Measurements from ENCODE around the gene TPCN2. TPM values are rescaled to one million over a fixed set of nuclear protein-coding genes. Genes with fewer than 3 reads are reported as not detected.

Gene TPCN2
- total and polyA plus RNA-seq, 9 donors: 6.4 to 9.9 (median 7.6) TPM

DNA sequence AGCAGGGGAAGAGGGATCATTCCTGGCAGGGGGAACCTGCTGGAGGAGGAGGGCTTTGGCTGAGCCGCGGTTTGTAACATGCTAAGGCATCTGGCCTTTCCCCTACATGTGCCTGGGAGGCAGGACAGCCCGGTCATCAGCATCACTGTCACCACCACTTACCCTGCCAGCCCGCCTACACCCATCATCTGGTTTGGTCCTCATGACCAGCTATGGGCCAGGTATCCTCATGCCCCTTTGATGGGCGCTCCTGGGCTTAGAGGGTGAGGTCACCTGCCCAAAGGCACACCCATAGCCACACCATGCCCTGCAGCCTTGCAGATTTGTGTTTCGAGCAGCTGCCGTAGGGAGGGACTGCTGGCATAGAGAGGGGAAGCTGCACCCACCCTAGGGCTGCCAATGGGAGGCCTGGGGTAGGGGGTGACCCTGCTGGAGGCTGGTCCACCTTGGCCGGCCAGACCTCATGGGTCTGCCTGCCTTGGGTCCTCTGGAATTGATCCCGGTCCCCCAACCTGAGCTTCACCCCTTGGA, 38.3 kb upstream of the TPCN2 start:
- H3K27me3 ChIP-seq (ENCODE audit: control insufficient read depth, insufficient read depth, low read length): peaks cover 41% of the 10 kb centered on the region
- peak overlapping the region; percentile 48 for H3K4me3 ChIP-seq (ENCODE audit: low read length)
- H3K4me1 ChIP-seq (ENCODE audit: control insufficient read depth, insufficient read depth, low read length): peaks cover 79% of the 10 kb centered on the region
- H3K36me3 ChIP-seq (ENCODE audit: control insufficient read depth, insufficient read depth, low read length): peaks cover 18% of the 10 kb centered on the region
- peak overlapping the region; percentile 73 for H3K27ac ChIP-seq (ENCODE audit: low read length)
- WGBS (ENCODE audit: insufficient coverage): 41% methylated on average over 3 of the region's 9 CpGs
- DNase-seq: no peak
- H3K9me3 ChIP-seq (replicated peaks; ENCODE audit: control insufficient read depth, low read depth, low read length): no peaks in the 10 kb centered on the region

DNA sequence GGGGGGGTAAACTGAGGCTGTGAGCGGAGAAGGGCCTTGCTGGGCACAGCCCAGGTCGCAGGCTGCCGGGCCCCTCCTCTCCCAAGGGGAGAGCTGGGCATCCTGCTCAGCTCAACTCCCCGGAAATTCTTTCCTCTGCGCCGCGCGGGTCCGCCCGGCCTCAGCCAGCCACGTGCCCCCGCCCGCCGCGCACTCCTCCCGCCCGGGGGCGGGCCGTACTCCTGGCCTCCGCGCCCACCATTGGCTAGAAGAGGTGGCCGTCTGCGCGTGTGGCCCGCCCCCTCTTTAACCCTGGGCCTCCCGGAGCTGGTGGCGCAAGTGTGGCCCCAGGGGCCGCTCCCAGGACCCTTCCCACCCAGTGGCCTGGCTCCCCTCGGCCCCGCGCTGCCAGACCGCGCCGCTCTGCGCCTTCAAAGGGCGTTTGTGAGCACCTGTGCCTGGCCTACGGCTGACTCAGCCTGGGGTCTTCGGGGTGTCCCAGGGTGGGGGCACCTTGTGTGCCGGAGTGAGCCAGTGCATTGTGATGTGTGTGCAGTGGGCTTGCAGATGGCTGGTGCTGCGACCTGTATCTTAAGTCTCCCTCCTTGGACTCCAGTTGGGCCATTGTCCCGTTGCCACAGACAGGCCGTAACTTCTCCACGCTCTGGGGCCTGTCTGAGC, 37.6 kb upstream of the TPCN2 start:
- peak; percentile 91 for DNase-seq
- Histone ChIP-seq H3K4me1 (ENCODE audit: control insufficient read depth, insufficient read depth, low read length) (peaks cover 76% of the 10 kb centered on the region), H3K9me3 (replicated peaks; ENCODE audit: control insufficient read depth, low read depth, low read length) (no peaks in the 10 kb centered on the region), H3K4me3 (ENCODE audit: low read length) (peak overlapping the region; percentile 67), H3K27ac (ENCODE audit: low read length) (peak overlapping the region; percentile 95), H3K36me3 (ENCODE audit: control insufficient read depth, insufficient read depth, low read length) (peaks cover 16% of the 10 kb centered on the region), H3K27me3 (ENCODE audit: control insufficient read depth, insufficient read depth, low read length) (peaks cover 43% of the 10 kb centered on the region)
- 6% methylated on average over 42 of the region's 43 CpGs for WGBS (ENCODE audit: insufficient coverage)

DNA sequence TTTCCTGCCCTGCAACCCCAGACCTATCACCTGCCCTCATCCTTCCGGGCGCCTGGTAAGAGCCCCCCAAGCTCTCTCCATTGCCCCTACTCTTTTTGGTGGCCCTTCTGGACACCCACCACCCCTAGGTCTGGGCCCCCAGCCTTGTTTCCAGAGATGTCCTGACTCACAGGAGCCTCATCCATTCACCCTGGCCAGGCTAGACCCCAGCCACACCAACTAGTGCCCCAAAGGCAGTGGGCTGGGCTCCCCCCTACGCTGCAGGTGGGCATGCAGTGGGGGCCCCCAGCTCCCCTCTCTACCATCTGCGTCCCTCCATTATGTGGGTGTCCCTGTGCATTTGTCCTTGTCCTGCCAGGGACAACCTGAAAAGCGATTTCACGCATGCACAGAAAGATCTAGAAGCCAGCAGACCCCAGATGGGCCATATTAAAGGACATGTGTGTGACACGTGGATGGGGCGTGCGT, 37.1 kb upstream of the TPCN2 start:
- H3K27ac ChIP-seq (ENCODE audit: low read length): peak overlapping the region; percentile 95
- peaks cover 16% of the 10 kb centered on the region for H3K36me3 ChIP-seq (ENCODE audit: control insufficient read depth, insufficient read depth, low read length)
- WGBS (ENCODE audit: insufficient coverage): 52% methylated on average over 6 of the region's 9 CpGs
- DNase-seq: no peak
- no peaks in the 10 kb centered on the region for H3K9me3 ChIP-seq (replicated peaks; ENCODE audit: control insufficient read depth, low read depth, low read length)
- H3K4me3 ChIP-seq (ENCODE audit: low read length): peak overlapping the region; percentile 67
- H3K4me1 ChIP-seq (ENCODE audit: control insufficient read depth, insufficient read depth, low read length): peaks cover 76% of the 10 kb centered on the region
- H3K27me3 ChIP-seq (ENCODE audit: control insufficient read depth, insufficient read depth, low read length): peaks cover 43% of the 10 kb centered on the region

DNA sequence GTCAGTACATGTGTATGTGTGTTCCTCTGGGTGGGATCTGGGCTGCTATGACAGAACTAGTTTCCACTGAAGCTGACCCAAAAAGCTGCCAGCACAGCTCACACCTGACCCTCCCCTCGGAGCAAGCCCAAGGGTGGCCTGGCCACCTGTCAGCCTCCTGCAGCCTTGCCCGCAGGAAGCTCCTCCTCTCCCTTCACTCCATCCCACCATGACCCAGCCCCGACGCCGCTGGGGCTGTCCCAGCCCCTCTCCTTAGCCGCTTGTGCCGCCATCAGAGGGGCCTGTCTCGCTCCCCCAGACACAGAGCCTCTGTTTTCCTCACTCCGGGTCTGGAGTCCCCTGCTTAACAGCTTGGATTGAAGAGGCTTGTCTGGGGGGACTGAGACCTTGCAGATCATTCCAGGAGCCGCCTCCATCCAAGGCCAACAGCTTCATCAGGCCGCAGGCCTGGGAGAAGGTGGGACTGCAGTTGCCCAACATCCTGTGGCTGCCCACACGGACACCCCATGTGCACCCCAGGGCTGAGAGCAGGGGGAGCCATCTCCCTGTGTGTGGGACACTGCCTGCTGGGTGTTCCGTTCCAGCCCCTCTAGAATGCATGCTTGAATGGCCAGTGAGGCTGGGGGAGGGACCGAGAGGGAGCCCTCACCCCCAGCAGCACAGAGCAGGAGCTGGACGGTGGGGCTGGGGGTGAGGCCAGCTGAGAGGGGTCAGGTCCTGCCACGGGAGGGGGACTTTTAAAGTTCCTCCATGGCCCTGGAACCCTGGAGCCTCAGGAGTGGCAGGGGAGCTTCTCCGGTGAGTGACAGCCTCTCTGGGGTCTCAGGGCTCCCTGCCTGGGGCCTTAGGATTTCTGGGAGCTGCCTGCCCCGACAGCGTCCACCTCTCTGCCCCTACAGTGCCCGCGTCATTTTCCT, 36.4 kb upstream of the TPCN2 start:
- Histone ChIP-seq H3K27me3 (ENCODE audit: control insufficient read depth, insufficient read depth, low read length) (peaks cover 43% of the 10 kb centered on the region), H3K4me1 (ENCODE audit: control insufficient read depth, insufficient read depth, low read length) (peaks cover 76% of the 10 kb centered on the region)
- peak; percentile 60 for DNase-seq

DNA sequence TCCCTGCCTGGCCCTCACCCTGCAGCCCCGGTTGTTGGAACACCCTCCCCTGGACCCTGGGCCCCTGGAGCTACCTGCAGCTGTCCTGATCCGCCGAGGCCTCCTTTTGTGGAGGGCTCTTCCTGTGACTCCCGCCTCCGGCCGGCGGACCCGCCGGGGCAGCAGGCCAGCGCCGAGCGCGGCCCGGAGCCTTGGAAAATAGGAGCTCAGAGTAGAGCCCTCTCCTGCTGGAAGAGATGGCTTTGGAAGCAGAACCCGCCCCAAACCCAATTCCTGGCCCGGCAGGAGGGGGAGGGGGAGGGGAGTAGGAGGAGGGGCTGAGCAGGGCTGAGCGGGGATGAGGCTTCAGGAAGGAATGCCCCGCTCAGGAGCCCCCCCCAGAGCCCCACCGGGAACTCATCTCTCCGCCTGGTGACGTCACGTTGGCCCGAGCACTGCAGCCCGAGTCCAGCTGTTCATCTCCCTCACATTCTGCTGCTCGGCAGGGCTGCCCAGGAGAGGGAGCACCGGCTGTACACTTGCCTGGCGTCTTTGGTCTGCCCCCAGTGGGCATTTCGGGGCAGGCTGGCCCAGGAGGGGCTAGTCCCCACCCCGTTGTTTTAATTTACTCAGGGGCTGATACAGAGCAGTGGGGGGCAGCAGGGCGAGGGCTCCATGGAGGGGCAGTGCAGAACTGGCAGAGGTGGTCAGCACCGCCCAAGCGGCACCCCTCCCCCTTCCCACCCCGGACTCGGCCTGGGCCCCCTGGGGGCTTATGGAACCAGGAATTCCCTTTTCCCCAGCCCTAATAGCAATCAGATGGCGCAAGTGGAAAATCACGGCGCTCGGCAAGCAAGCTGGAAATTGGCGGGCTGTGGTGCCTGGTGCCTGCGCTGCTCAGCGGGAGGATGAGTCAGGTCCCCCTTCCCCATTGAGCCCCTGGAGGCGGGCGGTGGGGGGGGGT, 35.5 kb upstream of the TPCN2 start, which contains the start of gene MRGPRF:
TSS of gene MRGPRF (minus strand) at position 238 of the 943 bp plus-strand sequence. CDS start 3,345 bp downstream, outside the sequence.
- peaks cover 68% of the 10 kb centered on the region for H3K4me1 ChIP-seq (ENCODE audit: control insufficient read depth, insufficient read depth, low read length)
- 0% methylated on average over 27 of the region's 43 CpGs for WGBS (ENCODE audit: insufficient coverage)
- H3K27ac ChIP-seq (ENCODE audit: low read length): peak within 1 kb of the TSS; percentile 95
- H3K27me3 ChIP-seq (ENCODE audit: control insufficient read depth, insufficient read depth, low read length): peaks cover 43% of the 10 kb centered on the region
- H3K36me3 ChIP-seq (ENCODE audit: control insufficient read depth, insufficient read depth, low read length): peaks cover 5% of the 10 kb centered on the region
- peak; percentile 98 for DNase-seq
- H3K9me3 ChIP-seq (replicated peaks; ENCODE audit: control insufficient read depth, low read depth, low read length): no peaks in the 10 kb centered on the region
- peak within 1 kb of the TSS; percentile 67 for H3K4me3 ChIP-seq (ENCODE audit: low read length)

More for the DNA sequence above, 36.4 kb upstream of the TPCN2 start:
- H3K9me3 ChIP-seq (replicated peaks; ENCODE audit: control insufficient read depth, low read depth, low read length): no peaks in the 10 kb centered on the region
- H3K27ac ChIP-seq (ENCODE audit: low read length): peak overlapping the region; percentile 95
- peak overlapping the region; percentile 67 for H3K4me3 ChIP-seq (ENCODE audit: low read length)
- WGBS (ENCODE audit: insufficient coverage): 13% methylated on average over 13 of the region's 21 CpGs
- peaks cover 14% of the 10 kb centered on the region for H3K36me3 ChIP-seq (ENCODE audit: control insufficient read depth, insufficient read depth, low read length)

DNA sequence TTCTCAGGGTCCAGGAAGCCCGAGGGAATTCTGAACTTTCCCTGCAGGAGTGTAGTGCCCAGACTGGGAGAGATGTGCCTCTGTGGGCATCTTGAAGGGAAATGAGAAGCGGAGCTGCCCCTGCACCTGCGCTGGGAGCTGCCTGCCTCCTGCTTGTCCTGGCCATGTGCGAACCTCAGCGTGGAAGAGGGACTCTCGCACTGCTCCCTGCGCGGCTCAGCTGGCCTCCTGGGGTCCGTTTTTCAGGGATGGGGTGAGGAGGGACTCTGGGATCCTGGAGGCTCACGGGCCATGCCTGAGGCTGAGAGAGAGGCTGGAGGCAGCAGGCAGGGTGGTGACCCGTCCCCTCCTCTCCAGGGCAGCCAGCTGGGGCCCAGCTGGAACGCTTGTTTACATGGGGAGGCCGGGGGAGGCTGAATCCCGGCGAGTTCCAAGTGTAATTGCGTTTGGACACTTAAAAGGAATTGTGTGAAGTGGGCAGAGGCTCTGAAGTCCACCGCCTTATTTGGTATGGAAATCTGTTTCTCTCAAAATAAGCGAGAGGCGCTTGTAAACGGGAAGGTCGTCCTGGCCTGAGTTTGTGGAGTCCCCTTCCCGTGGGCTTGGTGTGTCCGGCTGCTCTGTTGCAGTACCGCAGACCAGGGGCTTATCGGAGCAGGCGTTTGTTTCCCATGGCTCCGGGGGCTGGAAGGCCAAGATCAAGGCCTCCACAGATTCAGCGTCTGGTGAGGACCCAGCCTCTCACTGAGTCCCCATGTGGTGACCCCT, 34.5 kb upstream of the TPCN2 start:
- Histone ChIP-seq H3K27me3 (ENCODE audit: control insufficient read depth, insufficient read depth, low read length) (peaks cover 41% of the 10 kb centered on the region), H3K27ac (ENCODE audit: low read length) (peak overlapping the region; percentile 95), H3K9me3 (replicated peaks; ENCODE audit: control insufficient read depth, low read depth, low read length) (no peaks in the 10 kb centered on the region), H3K4me1 (ENCODE audit: control insufficient read depth, insufficient read depth, low read length) (peaks cover 58% of the 10 kb centered on the region), H3K36me3 (ENCODE audit: control insufficient read depth, insufficient read depth, low read length) (peaks cover under 1% of the 10 kb centered on the region), H3K4me3 (ENCODE audit: low read length) (no peak overlapping the region)
- peak; percentile 78 for DNase-seq
- 17% methylated on average over 26 of the region's 28 CpGs for WGBS (ENCODE audit: insufficient coverage)

DNA sequence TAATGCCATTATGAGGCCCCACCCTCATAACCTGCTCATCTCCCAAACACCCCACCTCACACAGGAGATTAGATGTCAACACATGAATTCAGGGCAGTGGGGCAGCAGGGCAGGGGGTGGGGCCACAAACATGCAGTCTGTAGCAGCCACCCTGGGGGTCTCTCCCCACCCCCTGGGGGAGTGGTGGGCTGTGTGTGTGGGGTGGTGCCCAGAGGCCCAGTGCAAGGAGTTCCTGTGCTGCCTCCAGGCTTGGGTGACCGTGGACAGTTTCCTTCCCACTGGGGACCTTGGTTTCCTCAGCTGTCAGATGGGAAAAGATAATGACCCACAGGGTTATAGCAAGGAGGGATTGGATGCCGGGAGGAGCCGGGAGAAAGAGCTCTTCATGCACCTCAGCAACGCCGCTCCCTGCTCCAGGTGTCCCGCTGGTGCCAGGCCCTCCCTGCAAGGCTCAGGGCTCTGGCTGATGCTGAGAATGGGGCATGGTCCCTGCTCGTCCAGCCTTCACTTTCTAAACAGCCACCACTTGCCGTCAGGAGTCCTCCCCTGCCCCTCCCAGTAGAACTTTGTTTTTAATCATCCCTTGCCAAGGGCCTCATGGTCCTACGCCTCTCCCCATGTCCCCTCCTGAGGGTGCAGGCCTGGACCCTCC, 33.7 kb upstream of the TPCN2 start:
- 69% methylated on average over 8 of the region's 9 CpGs for WGBS (ENCODE audit: insufficient coverage)
- DNase-seq: no peak
- peaks cover 51% of the 10 kb centered on the region for H3K4me1 ChIP-seq (ENCODE audit: control insufficient read depth, insufficient read depth, low read length)
- no peaks in the 10 kb centered on the region for H3K9me3 ChIP-seq (replicated peaks; ENCODE audit: control insufficient read depth, low read depth, low read length)
- H3K36me3 ChIP-seq (ENCODE audit: control insufficient read depth, insufficient read depth, low read length): no peaks in the 10 kb centered on the region
- peak overlapping the region; percentile 95 for H3K27ac ChIP-seq (ENCODE audit: low read length)
- peaks cover 40% of the 10 kb centered on the region for H3K27me3 ChIP-seq (ENCODE audit: control insufficient read depth, insufficient read depth, low read length)
- H3K4me3 ChIP-seq (ENCODE audit: low read length): no peak overlapping the region

DNA sequence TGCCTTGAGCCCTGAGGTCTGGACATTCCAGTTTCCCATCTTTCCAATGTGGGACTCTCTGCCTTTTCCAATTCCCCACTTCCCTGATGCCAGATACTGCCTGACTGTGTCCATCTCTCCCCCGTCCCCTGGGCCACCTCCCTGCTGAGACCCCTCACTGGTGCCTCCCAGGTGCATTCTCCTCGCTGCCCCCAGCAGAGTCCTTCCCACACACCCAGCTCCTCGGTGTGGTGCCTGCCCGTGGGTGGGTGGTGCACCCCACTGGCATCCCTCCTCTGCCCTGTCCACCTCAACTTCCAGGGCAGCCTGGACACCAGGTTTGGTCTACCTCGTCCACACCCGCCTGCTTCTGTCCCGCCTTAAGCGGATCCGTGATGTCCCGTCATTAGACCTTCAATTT, 30.8 kb upstream of the TPCN2 start:
- no peaks in the 10 kb centered on the region for H3K36me3 ChIP-seq (ENCODE audit: control insufficient read depth, insufficient read depth, low read length)
- WGBS (ENCODE audit: insufficient coverage): 92% methylated on average over 10 of the region's 10 CpGs
- no peak for DNase-seq
- H3K9me3 ChIP-seq (replicated peaks; ENCODE audit: control insufficient read depth, low read depth, low read length): no peaks in the 10 kb centered on the region
- H3K27ac ChIP-seq (ENCODE audit: low read length): no peak overlapping the region
- no peak overlapping the region for H3K4me3 ChIP-seq (ENCODE audit: low read length)
- peaks cover 19% of the 10 kb centered on the region for H3K27me3 ChIP-seq (ENCODE audit: control insufficient read depth, insufficient read depth, low read length)
- H3K4me1 ChIP-seq (ENCODE audit: control insufficient read depth, insufficient read depth, low read length): peaks cover 29% of the 10 kb centered on the region

All from muscle of leg (tissue), 11 donors.